IMR-90 (cell line): ENCODE results near the gene CNPY1. TPM values are rescaled to one million over a fixed set of nuclear protein-coding genes. Genes with fewer than 3 reads are reported as not detected.
"Not testable (repeated sequence)": the region's sequence is repeated elsewhere in the genome, so short reads cannot be mapped to it uniquely, and the experiment has no call there.

Experiments used
- ATAC-seq: fragments of 200-7000 bp; cut with Tn5 transposase; 2 replicates; pipeline ENCODE4 v1.9.1; 2020; ENCODE audit warnings: low read depth, mild to moderate bottlenecking, moderate library complexity
- BruUV-seq: library from RNA; stranded (reverse); fragments of 400-500 nt; replicated peaks from 2 replicates; lab custom pipeline; 2021; lab: Mats Ljungman, UMichigan
- CTCF ChIA-PET: fragments of 300-600 bp; formaldehyde crosslinking; extraction: SDS; loops from one replicate; lab custom pipeline; 2021; ENCODE audit warnings: antibody characterized with exemption; lab: Yijun Ruan, JAX
- POLR2A ChIA-PET: fragments of 300-600 bp; sonication (Branson Sonifier 250); formaldehyde crosslinking; loops from one replicate; lab custom pipeline; 2022; ENCODE audit warnings: antibody characterized with exemption; ENCODE audit not compliant: unreplicated experiment; lab: Charles Lee
- DNase-seq: peaks from one replicate; pipeline ENCODE4 v3.0.0; 2013
- H2AFZ ChIP-seq: replicated peaks from 2 replicates; pipeline ENCODE3; 2013; ENCODE audit warnings: low read length, mild to moderate bottlenecking; ENCODE audit not compliant: poor library complexity
- H2AK5ac ChIP-seq: 2 replicates; pipeline ENCODE4 v1.6.1; 2013; ENCODE audit warnings: low read depth, low read length, inconsistent platforms
- H2AK9ac ChIP-seq: replicated peaks from 2 replicates; pipeline ENCODE3; 2013; ENCODE audit warnings: mild to moderate bottlenecking, low read depth, low read length, moderate library complexity; ENCODE audit not compliant: poor library complexity
- H2BK120ac ChIP-seq: 2 replicates; pipeline ENCODE4 v1.6.1; 2013; ENCODE audit warnings: low read depth, low read length, inconsistent platforms
- H2BK15ac ChIP-seq: 3 replicates; pipeline ENCODE4 v1.6.1; 2013; ENCODE audit warnings: low read depth, low read length, inconsistent platforms
- H2BK20ac ChIP-seq: 2 replicates; pipeline ENCODE4 v1.6.1; 2013; ENCODE audit warnings: low read depth, mild to moderate bottlenecking, inconsistent platforms, low read length, moderate library complexity
- H2BK5ac ChIP-seq: 2 replicates; pipeline ENCODE4 v1.6.1; 2013; ENCODE audit warnings: mild to moderate bottlenecking, low read depth, low read length, inconsistent platforms; ENCODE audit not compliant: poor library complexity, severe bottlenecking
- H3K14ac ChIP-seq: replicated peaks from 2 replicates; pipeline ENCODE4 v1.6.1; 2013; ENCODE audit warnings: low read depth, low read length, inconsistent platforms
- H3K18ac ChIP-seq: 2 replicates; pipeline ENCODE4 v1.6.1; 2013; ENCODE audit warnings: low read depth, low read length, control low read depth
- H3K23ac ChIP-seq: 2 replicates; pipeline ENCODE4 v1.6.1; 2013; ENCODE audit warnings: low read depth, low read length, inconsistent platforms
- H3K27ac ChIP-seq: 2 replicates; pipeline ENCODE4 v1.5.1; 2013; ENCODE audit warnings: mild to moderate bottlenecking, control low read depth, low read length; ENCODE audit not compliant: insufficient read depth
- H3K27me3 ChIP-seq: 2 replicates; pipeline ENCODE4 v1.6.1; 2013; ENCODE audit warnings: low read length; ENCODE audit not compliant: control insufficient read depth, insufficient read depth
- H3K36me3 ChIP-seq: 2 replicates; pipeline ENCODE4 v1.6.1; 2013; ENCODE audit warnings: low read length, mixed read lengths; ENCODE audit not compliant: control insufficient read depth, insufficient read depth
- H3K4ac ChIP-seq: 2 replicates; pipeline ENCODE4 v1.6.1; 2013; ENCODE audit warnings: low read depth, low read length, inconsistent platforms
- H3K4me1 ChIP-seq: 2 replicates; pipeline ENCODE4 v1.6.1; 2013; ENCODE audit warnings: low read length, mixed read lengths; ENCODE audit not compliant: control insufficient read depth, insufficient read depth
- H3K4me2 ChIP-seq: 2 replicates; pipeline ENCODE4 v1.6.1; 2013; ENCODE audit warnings: low read depth, mild to moderate bottlenecking, control low read depth, low read length, moderate library complexity
- H3K4me3 ChIP-seq: 2 replicates; pipeline ENCODE4 v1.5.1; 2013; ENCODE audit warnings: low read depth, mild to moderate bottlenecking, control low read depth, low read length, moderate library complexity; ENCODE audit not compliant: insufficient read depth
- H3K56ac ChIP-seq: 2 replicates; pipeline ENCODE4 v1.6.1; 2013; ENCODE audit warnings: low read length, inconsistent platforms; ENCODE audit not compliant: insufficient read depth; ENCODE audit errors: extremely low read depth
- H3K79me1 ChIP-seq, 2 experiments: 2 replicates each; pipeline ENCODE4 v1.6.1; 2013; ENCODE audit warnings: low read length in 2 of 2, inconsistent platforms in 1 of 2, low read depth in 1 of 2
- H3K9ac ChIP-seq: 2 replicates; pipeline ENCODE4 v1.6.1; 2013; ENCODE audit warnings: low read depth, low read length, control low read depth
- H3K9me1 ChIP-seq: 2 replicates; pipeline ENCODE4 v1.6.1; 2013; ENCODE audit warnings: low read length, inconsistent platforms; ENCODE audit not compliant: insufficient read depth
- H3K9me3 ChIP-seq: 2 replicates; pipeline ENCODE4 v1.6.1; 2013; ENCODE audit warnings: low read length; ENCODE audit not compliant: control insufficient read depth, insufficient read depth
- H4K20me1 ChIP-seq: 2 replicates; pipeline ENCODE4 v1.6.1; 2013; ENCODE audit warnings: low read length, inconsistent platforms; ENCODE audit not compliant: insufficient read depth
- H4K5ac ChIP-seq: 2 replicates; pipeline ENCODE4 v1.6.1; 2013; ENCODE audit warnings: mild to moderate bottlenecking, low read depth, low read length, control low read depth
- H4K8ac ChIP-seq, 2 experiments: 2 replicates each; pipeline ENCODE4 v1.6.1; 2013; ENCODE audit warnings: low read depth in 2 of 2, low read length in 2 of 2, control low read depth in 1 of 2, inconsistent platforms in 1 of 2
- H4K91ac ChIP-seq: 2 replicates; pipeline ENCODE4 v1.6.1; 2013; ENCODE audit warnings: low read depth, low read length, inconsistent platforms; ENCODE audit not compliant: insufficient read depth
- FOS ChIP-seq: fragments of 150-350 bp; IDR thresholded peaks from 2 replicates; pipeline ENCODE4 v1.6.1; 2016; ENCODE audit warnings: low read depth, low read length
- WGBS, 2 experiments: methylation state at CpG; one replicate each; pipeline versions ENCODE4 v1.1.5 to v1.1.7; 2013; ENCODE audit warnings: missing lambda C conversion rate in 2 of 2; ENCODE audit not compliant: insufficient read length in 1 of 2; ENCODE audit errors: extremely low coverage in 2 of 2; 5-methylcytosine and 5-hydroxymethylcytosine counted together
- dilution Hi-C: fragments of 300-500 bp; cut with HindIII; formaldehyde crosslinking; loops from one replicate; pipeline ENCODE4 v1.14.3; 2018; ENCODE audit warnings: low sequenced_read_pairs; ENCODE audit not compliant: unreplicated experiment
- in situ Hi-C: fragments of 300-500 bp; cut with MboI; formaldehyde crosslinking; loops from 3 replicates; pipeline ENCODE4 v1.14.3; 2019; ENCODE audit warnings: low sequenced_read_pairs, inconsistent platforms, mixed read lengths
- intact Hi-C: fragments of 100-400 bp; cut with micrococcal nuclease; formaldehyde crosslinking; loops from 2 replicates; pipeline ENCODE4 v1.10.0; 2022
- polyA plus RNA-seq, 3 experiments: library from polyadenylated mRNA; depleted of rRNA; stranded (reverse); fragments of >200 nt; gene quantifications; 2 replicates each; pipeline ENCODE4 v1.2.3, GENCODE V29; 2012; ENCODE audit warnings: low replicate concordance in 1 of 3
- total RNA-seq: library from RNA; depleted of rRNA; stranded (reverse); fragments of >200 nt; gene quantifications from 2 replicates; pipeline ENCODE4 v1.2.3, GENCODE V29; 2012
- TF ChIP-seq, protein P1 (sequence below): fragments of 150-350 bp; IDR thresholded peaks from 2 replicates; pipeline ENCODE4 v1.6.1; 2017; ENCODE audit warnings: mild to moderate bottlenecking, antibody characterized with exemption, low read length, low read depth

CNPY1 gene
- total and polyA plus RNA-seq, 2 of the 4 experiments (the other 2 are of a cell fraction), result not detected

- no peak overlapping the region for H4K5ac ChIP-seq
- POLR2A ChIA-PET, result no interaction called here
- no peak overlapping the region for H2AK5ac ChIP-seq
- H3K27me3 ChIP-seq, result no peaks in the 10 kb centered on the region; the same call in 1 of the 2 replicates
- no peaks in the 10 kb centered on the region for H3K79me1 ChIP-seq
- no peak overlapping the region for H2BK20ac ChIP-seq
- intact Hi-C loops, result no loop called here
- dilution Hi-C loops, result no loop called here
- ATAC-seq (no peak), DNase-seq (no peak)
- no peak overlapping the region for H2BK120ac ChIP-seq
- no peak overlapping the region for H3K9ac ChIP-seq
- no peaks in the 10 kb centered on the region for H3K4me1 ChIP-seq
- no peak overlapping the region for H3K18ac ChIP-seq
- TF ChIP-seq, protein P1, sequence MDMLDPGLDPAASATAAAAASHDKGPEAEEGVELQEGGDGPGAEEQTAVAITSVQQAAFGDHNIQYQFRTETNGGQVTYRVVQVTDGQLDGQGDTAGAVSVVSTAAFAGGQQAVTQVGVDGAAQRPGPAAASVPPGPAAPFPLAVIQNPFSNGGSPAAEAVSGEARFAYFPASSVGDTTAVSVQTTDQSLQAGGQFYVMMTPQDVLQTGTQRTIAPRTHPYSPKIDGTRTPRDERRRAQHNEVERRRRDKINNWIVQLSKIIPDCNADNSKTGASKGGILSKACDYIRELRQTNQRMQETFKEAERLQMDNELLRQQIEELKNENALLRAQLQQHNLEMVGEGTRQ, result no peak
- no peak for TF ChIP-seq FOS
- no peak overlapping the region for H3K4me3 ChIP-seq
- no peak overlapping the region for H3K56ac ChIP-seq
- H3K4me2 ChIP-seq, result no peak overlapping the region
- no peak overlapping the region for H3K27ac ChIP-seq
- H3K36me3 ChIP-seq, result no peaks in the 10 kb centered on the region
- H3K23ac ChIP-seq, result no peak overlapping the region
- H2BK5ac ChIP-seq, result no peak overlapping the region
- WGBS, 2 experiments, result 75% methylated on average over 7 of the region's 10 CpGs; no CpG with 5 or more reads in 1 of the 2 experiments
- H2AFZ ChIP-seq, result no peak overlapping the region
- H2BK15ac ChIP-seq, result no peak overlapping the region
- H3K9me3 ChIP-seq, result no peaks in the 10 kb centered on the region
- no peak overlapping the region for H2AK9ac ChIP-seq
- BruUV-seq, result no TSS peak
- CTCF ChIA-PET, result no interaction called here
- no peaks in the 10 kb centered on the region for H4K20me1 ChIP-seq
- no peak overlapping the region for H3K14ac ChIP-seq
- H3K9me1 ChIP-seq, result no peaks in the 10 kb centered on the region
- H3K4ac ChIP-seq, result no peak overlapping the region
- in situ Hi-C loops, result no loop called here
- H4K8ac ChIP-seq, result no peak overlapping the region
- H4K91ac ChIP-seq, result no peak overlapping the region
Measured at GRCh38 chr7:155565596-155565995, 19.2 kb upstream of the CNPY1 start.

- H2AK9ac ChIP-seq, H3K9me1 ChIP-seq, intact Hi-C loops, dilution Hi-C loops, H4K8ac ChIP-seq, H3K4me3 ChIP-seq, H3K4ac ChIP-seq, H2BK15ac ChIP-seq, H3K27ac ChIP-seq, H3K36me3 ChIP-seq, H4K91ac ChIP-seq, H4K20me1 ChIP-seq, H3K56ac ChIP-seq, H3K18ac ChIP-seq, H2AFZ ChIP-seq, POLR2A ChIA-PET, H3K23ac ChIP-seq, in situ Hi-C loops, H3K9ac ChIP-seq, H3K14ac ChIP-seq, H2AK5ac ChIP-seq, H3K9me3 ChIP-seq, H3K4me2 ChIP-seq, H3K4me1 ChIP-seq, CTCF ChIA-PET, H3K79me1 ChIP-seq, H3K27me3 ChIP-seq, H2BK120ac ChIP-seq, ATAC-seq, DNase-seq, H4K5ac ChIP-seq, H2BK5ac ChIP-seq, H2BK20ac ChIP-seq, BruUV-seq: not testable (repeated sequence)
- WGBS, 2 experiments, result no CpG with 5 or more reads among the region's 10 CpGs
Measured at GRCh38 chr7:155562976-155563375, 16.6 kb upstream of the CNPY1 start.
